Smooth muscle cell (in vitro differentiated cells): Measurements from ENCODE around the gene HCFC1. TPM values are rescaled to one million over a fixed set of nuclear protein-coding genes. Genes with fewer than 3 reads are reported as not detected.

ENCODE experiments used
- DNase-seq: peaks from one replicate; lab custom pipeline; 2025; ENCODE audit not compliant: unreplicated experiment; lab: John Stamatoyannopoulos, UW
- H2AFZ ChIP-seq: fragments of 200-600 bp; sonication (generic); 2 replicates; pipeline ENCODE4 v1.6.0; 2016; ENCODE audit warnings: antibody characterized with exemption, low read depth, mild to moderate bottlenecking
- H3F3A ChIP-seq: fragments of 200-600 bp; sonication (generic); 2 replicates; pipeline ENCODE4 v1.6.0; 2017; ENCODE audit warnings: antibody characterized with exemption, low read depth
- H3K27ac ChIP-seq: fragments of 200-600 bp; sonication (generic); 2 replicates; pipeline ENCODE4 v1.5.1; 2016; ENCODE audit warnings: low read depth, mild to moderate bottlenecking
- H3K27me3 ChIP-seq: fragments of 200-600 bp; sonication (generic); 2 replicates; pipeline ENCODE4 v1.6.1; 2016; ENCODE audit warnings: low read depth, mild to moderate bottlenecking
- H3K36me3 ChIP-seq: fragments of 200-600 bp; sonication (generic); 2 replicates; pipeline ENCODE4 v1.5.1; 2016; ENCODE audit warnings: low read depth
- H3K4me1 ChIP-seq: fragments of 200-600 bp; sonication (generic); 2 replicates; pipeline ENCODE4 v1.5.1; 2016; ENCODE audit warnings: low read depth
- H3K4me2 ChIP-seq: fragments of 200-600 bp; sonication (generic); 2 replicates; pipeline ENCODE4 v1.6.0; 2016; ENCODE audit warnings: mild to moderate bottlenecking
- H3K4me3 ChIP-seq: fragments of 200-600 bp; sonication (generic); 2 replicates; pipeline ENCODE4 v1.5.1; 2016; ENCODE audit warnings: mild to moderate bottlenecking
- H3K79me2 ChIP-seq: fragments of 200-600 bp; sonication (generic); 2 replicates; pipeline ENCODE4 v1.6.0; 2016; ENCODE audit warnings: low read depth, mild to moderate bottlenecking
- H3K9ac ChIP-seq: fragments of 200-600 bp; sonication (generic); 2 replicates; pipeline ENCODE4 v1.6.0; 2016; ENCODE audit warnings: low read depth
- H3K9me3 ChIP-seq: fragments of 200-600 bp; sonication (generic); replicated peaks from 2 replicates; pipeline ENCODE4 v1.5.1; 2016; ENCODE audit warnings: low read depth
- H4K20me1 ChIP-seq: fragments of 200-600 bp; sonication (generic); 2 replicates; pipeline ENCODE4 v1.6.0; 2016; ENCODE audit warnings: low read depth
- WGBS: methylation state at CpG from one replicate; pipeline ENCODE4 v1.1.7; 2016; ENCODE audit warnings: low lambda C conversion rate; 5-methylcytosine and 5-hydroxymethylcytosine counted together
- polyA plus RNA-seq: library from polyadenylated mRNA; unstranded; fragments of >200 nt; fragmentation: Nextera tagmentation; extraction: Ambion mirVana; gene quantifications from 2 replicates; pipeline ENCODE4 v1.2.1, GENCODE V29; 2016
- total RNA-seq: library from RNA; depleted of rRNA; stranded (reverse); fragments of >200 nt; gene quantifications from 2 replicates; pipeline ENCODE4 v1.2.3, GENCODE V29; 2014
- TF ChIP-seq, protein P1 (sequence below): fragments of 200-600 bp; sonication (generic); IDR thresholded peaks from 2 replicates; pipeline ENCODE4 v1.5.1; 2017; ENCODE audit warnings: borderline replicate concordance, mild to moderate bottlenecking, antibody characterized with exemption; ENCODE audit not compliant: insufficient read depth, poor library complexity, severe bottlenecking

The HCFC1 gene
- total and polyA plus RNA-seq, 2 experiments from 2014 or later: 22.8 to 23.3 TPM

DNA sequence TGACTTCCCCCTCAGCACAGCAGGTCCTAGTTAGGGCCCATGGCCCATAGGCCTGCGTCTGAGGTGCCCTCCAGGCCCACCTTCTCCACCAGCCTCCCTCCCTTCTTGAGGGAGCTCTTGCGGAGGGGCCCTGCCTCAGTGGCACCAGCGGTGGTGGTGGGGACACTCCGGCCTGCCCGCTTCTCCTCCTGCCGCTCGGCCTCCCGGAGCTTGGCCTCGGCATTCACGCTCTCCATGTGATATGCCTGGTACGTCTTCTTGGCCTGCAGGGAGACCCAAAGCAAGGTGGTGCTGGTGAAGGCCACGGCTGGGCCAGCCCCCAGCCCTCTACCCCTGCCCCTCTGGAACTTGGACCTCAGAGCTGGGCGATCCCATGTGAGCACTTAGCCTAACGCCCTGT lies 51.1 kb downstream of the HCFC1 start:
- H3K9ac ChIP-seq: no peak overlapping the region
- H3K27ac ChIP-seq: no peak overlapping the region
- H3F3A ChIP-seq: no peaks in the 10 kb centered on the region
- no peaks in the 10 kb centered on the region for H3K79me2 ChIP-seq
- H3K4me2 ChIP-seq: no peak overlapping the region
- TF ChIP-seq, protein P1, sequence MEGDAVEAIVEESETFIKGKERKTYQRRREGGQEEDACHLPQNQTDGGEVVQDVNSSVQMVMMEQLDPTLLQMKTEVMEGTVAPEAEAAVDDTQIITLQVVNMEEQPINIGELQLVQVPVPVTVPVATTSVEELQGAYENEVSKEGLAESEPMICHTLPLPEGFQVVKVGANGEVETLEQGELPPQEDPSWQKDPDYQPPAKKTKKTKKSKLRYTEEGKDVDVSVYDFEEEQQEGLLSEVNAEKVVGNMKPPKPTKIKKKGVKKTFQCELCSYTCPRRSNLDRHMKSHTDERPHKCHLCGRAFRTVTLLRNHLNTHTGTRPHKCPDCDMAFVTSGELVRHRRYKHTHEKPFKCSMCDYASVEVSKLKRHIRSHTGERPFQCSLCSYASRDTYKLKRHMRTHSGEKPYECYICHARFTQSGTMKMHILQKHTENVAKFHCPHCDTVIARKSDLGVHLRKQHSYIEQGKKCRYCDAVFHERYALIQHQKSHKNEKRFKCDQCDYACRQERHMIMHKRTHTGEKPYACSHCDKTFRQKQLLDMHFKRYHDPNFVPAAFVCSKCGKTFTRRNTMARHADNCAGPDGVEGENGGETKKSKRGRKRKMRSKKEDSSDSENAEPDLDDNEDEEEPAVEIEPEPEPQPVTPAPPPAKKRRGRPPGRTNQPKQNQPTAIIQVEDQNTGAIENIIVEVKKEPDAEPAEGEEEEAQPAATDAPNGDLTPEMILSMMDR: no peak
- no peak for DNase-seq
- no peaks in the 10 kb centered on the region for H4K20me1 ChIP-seq
- H3K9me3 ChIP-seq: no peaks in the 10 kb centered on the region
- H3K27me3 ChIP-seq: no peaks in the 10 kb centered on the region
- no peak overlapping the region for H3K4me3 ChIP-seq
- H3K36me3 ChIP-seq: no peaks in the 10 kb centered on the region
- H3K4me1 ChIP-seq: no peaks in the 10 kb centered on the region
- WGBS: 91% methylated on average over 14 of the region's 14 CpGs
- no peak overlapping the region for H2AFZ ChIP-seq

DNA sequence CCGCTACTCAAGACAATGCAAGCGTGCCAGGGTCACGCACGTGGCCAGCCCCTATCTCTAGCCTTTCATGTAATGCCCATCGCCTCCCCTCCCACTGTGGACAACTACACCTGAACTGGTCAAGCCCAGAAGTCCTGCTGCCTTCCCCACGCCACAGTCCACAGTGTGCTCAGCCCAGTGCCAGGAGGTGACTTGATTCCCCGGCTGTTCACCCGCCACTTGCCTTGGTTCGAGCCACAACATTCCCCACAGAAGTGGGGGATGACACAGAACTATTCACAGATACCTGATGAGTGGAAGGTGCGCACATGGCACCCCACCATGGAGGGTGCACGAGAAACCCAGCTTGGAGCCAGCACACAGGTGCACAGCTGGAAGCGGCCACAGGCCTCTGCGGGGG lies 52.3 kb downstream of the HCFC1 start:
- DNase-seq: no peak
- Histone ChIP-seq H3K4me1 (no peaks in the 10 kb centered on the region), H3K36me3 (no peaks in the 10 kb centered on the region), H3K79me2 (no peaks in the 10 kb centered on the region), H3K9me3 (no peaks in the 10 kb centered on the region), H3K4me3 (no peak overlapping the region), H3K4me2 (no peak overlapping the region), H4K20me1 (no peaks in the 10 kb centered on the region), H3K27ac (no peak overlapping the region), H3K9ac (no peak overlapping the region), H2AFZ (no peak overlapping the region), H3K27me3 (no peaks in the 10 kb centered on the region), H3F3A (no peaks in the 10 kb centered on the region)
- TF ChIP-seq, protein P1: no peak
- 87% methylated on average over 13 of the region's 13 CpGs for WGBS

DNA sequence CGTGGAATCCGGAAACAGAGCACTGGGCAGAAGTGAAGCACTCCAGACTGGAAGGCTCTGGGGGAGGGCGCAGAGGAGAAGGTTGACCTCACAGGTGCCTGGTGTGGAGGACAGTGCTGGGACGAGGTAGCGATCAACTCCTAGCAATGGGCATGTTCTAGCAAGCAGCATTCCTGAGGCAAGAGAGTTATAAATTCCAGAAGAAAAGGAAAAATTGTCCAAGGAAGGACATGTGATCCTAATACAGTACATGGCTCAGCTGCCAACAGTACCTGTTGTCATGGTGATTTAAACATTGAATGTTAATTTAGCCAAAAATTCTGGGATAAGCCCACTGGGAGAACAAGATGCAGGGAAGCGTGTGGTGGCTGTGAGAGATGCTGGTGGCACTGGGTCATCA lies 53.7 kb downstream of the HCFC1 start:
- no peak overlapping the region for H3K4me3 ChIP-seq
- H3K9ac ChIP-seq: no peak overlapping the region
- no peak overlapping the region for H2AFZ ChIP-seq
- H3F3A ChIP-seq: no peaks in the 10 kb centered on the region
- H3K79me2 ChIP-seq: no peaks in the 10 kb centered on the region
- H3K9me3 ChIP-seq: no peaks in the 10 kb centered on the region
- no peaks in the 10 kb centered on the region for H3K36me3 ChIP-seq
- no peak for DNase-seq
- H3K4me1 ChIP-seq: no peaks in the 10 kb centered on the region
- TF ChIP-seq, protein P1: no peak
- H4K20me1 ChIP-seq: no peaks in the 10 kb centered on the region
- WGBS: 81% methylated on average over 6 of the region's 6 CpGs
- no peaks in the 10 kb centered on the region for H3K27me3 ChIP-seq
- H3K4me2 ChIP-seq: no peak overlapping the region
- H3K27ac ChIP-seq: no peak overlapping the region

DNA sequence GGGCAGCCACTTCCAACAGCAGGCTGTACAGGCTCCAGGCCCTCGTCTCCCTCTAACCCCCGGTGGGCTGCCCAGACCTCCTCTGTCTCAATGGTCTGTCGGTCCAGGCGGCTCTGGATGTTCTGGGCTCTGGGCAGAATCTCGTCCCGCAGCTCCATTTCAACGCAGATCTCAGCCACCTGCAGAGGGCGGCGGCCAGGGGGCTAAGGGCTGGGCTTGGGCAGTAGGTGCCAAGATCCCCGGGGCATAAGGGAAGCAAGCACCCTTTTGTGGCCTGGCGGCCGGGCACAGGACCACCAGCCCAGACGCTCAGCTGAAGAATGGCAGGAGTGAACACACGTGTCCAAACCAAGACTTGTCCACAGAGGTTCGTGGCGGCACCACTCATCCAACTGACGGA lies 57.9 kb downstream of the HCFC1 start:
- Histone ChIP-seq H3K79me2 (no peaks in the 10 kb centered on the region), H2AFZ (no peak overlapping the region), H3K27me3 (no peaks in the 10 kb centered on the region), H3K4me1 (no peaks in the 10 kb centered on the region), H3K36me3 (no peaks in the 10 kb centered on the region), H3K4me2 (no peak overlapping the region), H3K4me3 (no peak overlapping the region), H3K9ac (no peak overlapping the region), H3K27ac (no peak overlapping the region), H3K9me3 (no peaks in the 10 kb centered on the region), H4K20me1 (no peaks in the 10 kb centered on the region), H3F3A (no peaks in the 10 kb centered on the region)
- DNase-seq: no peak
- TF ChIP-seq, protein P1: no peak
- 97% methylated on average over 17 of the region's 17 CpGs for WGBS
